HEK293 (cell line): ENCODE results near the gene RDH5.
A peak's percentile ranks its signal among the peaks of the same experiment; 100 is the strongest.

Experiments used
- CTCF ChIA-PET: fragments of 350-600 bp; formaldehyde crosslinking; extraction: SDS; loops from one replicate; lab custom pipeline; 2021; ENCODE audit warnings: antibody characterized with exemption; lab: Yijun Ruan, JAX
- POLR2A ChIA-PET: fragments of 300-600 bp; formaldehyde crosslinking; extraction: SDS; loops from one replicate; lab custom pipeline; 2020; ENCODE audit warnings: antibody characterized with exemption, inconsistent platforms; lab: Yijun Ruan, JAX
- H3K27ac ChIP-seq: fragments of 200-500 bp; sonication (Bioruptor generic); 2 replicates; pipeline ENCODE4 v1.5.1; 2014; ENCODE audit warnings: low read depth, low read length, control low read depth, inconsistent platforms; ENCODE audit errors: extremely low read depth
- H3K36me3 ChIP-seq, 2 experiments: fragments of 200-500 bp in 1 of 2; sonication (Bioruptor generic) in 1 of 2; 1 replicate in 1 of 2; 2 replicates in 1 of 2; pipeline ENCODE4 v1.5.1; 2014 to 2017; ENCODE audit warnings: inconsistent platforms in 2 of 2, low read length in 2 of 2; ENCODE audit not compliant: control insufficient read depth in 2 of 2, insufficient read depth in 1 of 2
- H3K4me1 ChIP-seq: fragments of 200-500 bp; sonication (Bioruptor generic); 2 replicates; pipeline ENCODE4 v1.5.1; 2014; ENCODE audit warnings: mild to moderate bottlenecking, low read length, inconsistent platforms; ENCODE audit not compliant: control insufficient read depth, insufficient read depth
- H3K4me3 ChIP-seq: 2 replicates; pipeline ENCODE4 v1.5.1; 2011; ENCODE audit warnings: low read depth, mild to moderate bottlenecking, control low read depth, low read length, moderate library complexity
- H3K9me3 ChIP-seq: fragments of 200-500 bp; sonication (Bioruptor generic); 2 replicates; pipeline ENCODE4 v1.5.1; 2014; ENCODE audit warnings: low read depth, low read length, inconsistent platforms; ENCODE audit not compliant: control insufficient read depth, insufficient read depth
- EGR2 ChIP-seq: fragments of 450-650 bp; formaldehyde crosslinking; IDR thresholded peaks from 2 replicates; pipeline ENCODE4 v1.5.1; 2016; ENCODE audit warnings: low read depth, missing biosample characterization, missing genetic modification characterization
- KLF17 ChIP-seq: fragments of 450-650 bp; formaldehyde crosslinking; IDR thresholded peaks from 2 replicates; pipeline ENCODE4 v1.5.1; 2016; ENCODE audit warnings: missing biosample characterization, missing genetic modification characterization
- KLF7 ChIP-seq: fragments of 450-650 bp; formaldehyde crosslinking; IDR thresholded peaks from 2 replicates; pipeline ENCODE4 v1.5.1; 2016; ENCODE audit warnings: missing biosample characterization, missing genetic modification characterization, borderline replicate concordance
- KLF9 ChIP-seq: fragments of 450-650 bp; formaldehyde crosslinking; IDR thresholded peaks from 2 replicates; pipeline ENCODE4 v1.5.1; 2016; ENCODE audit warnings: missing biosample characterization, missing genetic modification characterization, low read depth
- MZF1 ChIP-seq: fragments of 450-650 bp; formaldehyde crosslinking; IDR thresholded peaks from 2 replicates; pipeline ENCODE4 v1.5.1; 2017; ENCODE audit warnings: missing biosample characterization, missing genetic modification characterization, borderline replicate concordance
- SP2 ChIP-seq: fragments of 450-650 bp; formaldehyde crosslinking; IDR thresholded peaks from 2 replicates; pipeline ENCODE4 v1.5.1; 2016; ENCODE audit warnings: missing biosample characterization, missing genetic modification characterization
- SP3 ChIP-seq: fragments of 450-650 bp; formaldehyde crosslinking; IDR thresholded peaks from 2 replicates; pipeline ENCODE4 v1.5.1; 2016; ENCODE audit warnings: missing biosample characterization, missing genetic modification characterization
- SP7 ChIP-seq: fragments of 450-650 bp; formaldehyde crosslinking; IDR thresholded peaks from 2 replicates; pipeline ENCODE4 v1.5.1; 2016; ENCODE audit warnings: missing biosample characterization, missing genetic modification characterization
- YY1 ChIP-seq: fragments of 450-650 bp; formaldehyde crosslinking; IDR thresholded peaks from 2 replicates; pipeline ENCODE4 v1.5.1; 2018; ENCODE audit warnings: missing biosample characterization, missing genetic modification characterization
- YY2 ChIP-seq: fragments of 450-650 bp; formaldehyde crosslinking; IDR thresholded peaks from 2 replicates; pipeline ENCODE4 v1.5.1; 2016; ENCODE audit warnings: missing biosample characterization, missing genetic modification characterization
- ZBTB17 ChIP-seq: fragments of 450-650 bp; formaldehyde crosslinking; IDR thresholded peaks from 2 replicates; pipeline ENCODE4 v1.5.1; 2016; ENCODE audit warnings: missing biosample characterization, missing genetic modification characterization
- ZBTB20 ChIP-seq: fragments of 450-650 bp; formaldehyde crosslinking; IDR thresholded peaks from 2 replicates; pipeline ENCODE4 v1.5.1; 2016; ENCODE audit warnings: missing biosample characterization, missing genetic modification characterization
- ZBTB26 ChIP-seq: fragments of 450-650 bp; formaldehyde crosslinking; optimal IDR thresholded peaks from 2 replicates; pipeline ENCODE3; 2016; ENCODE audit warnings: missing biosample characterization, mild to moderate bottlenecking, missing genetic modification characterization
- ZFHX2 ChIP-seq: fragments of 450-650 bp; formaldehyde crosslinking; conservative IDR thresholded peaks from 2 replicates; pipeline ENCODE4 v1.5.1; 2016; ENCODE audit warnings: missing biosample characterization, missing genetic modification characterization
- ZIC2 ChIP-seq: fragments of 450-650 bp; formaldehyde crosslinking; IDR thresholded peaks from 2 replicates; pipeline ENCODE4 v1.5.1; 2016; ENCODE audit warnings: missing biosample characterization, missing genetic modification characterization
- ZNF121 ChIP-seq: fragments of 450-650 bp; formaldehyde crosslinking; IDR thresholded peaks from 2 replicates; pipeline ENCODE4 v1.5.1; 2016; ENCODE audit warnings: missing biosample characterization, missing genetic modification characterization
- ZNF138 ChIP-seq: fragments of 450-650 bp; formaldehyde crosslinking; IDR thresholded peaks from 2 replicates; pipeline ENCODE4 v1.5.1; 2016; ENCODE audit warnings: missing biosample characterization, missing genetic modification characterization, borderline replicate concordance
- ZNF19 ChIP-seq: fragments of 450-650 bp; formaldehyde crosslinking; IDR thresholded peaks from 2 replicates; pipeline ENCODE4; 2016; ENCODE audit warnings: missing biosample characterization, missing genetic modification characterization, low read depth
- ZNF324 ChIP-seq: fragments of 450-650 bp; formaldehyde crosslinking; IDR thresholded peaks from 2 replicates; pipeline ENCODE4 v1.5.1; 2016; ENCODE audit warnings: missing biosample characterization, missing genetic modification characterization
- ZNF335 ChIP-seq: fragments of 450-650 bp; formaldehyde crosslinking; conservative IDR thresholded peaks from 2 replicates; pipeline ENCODE4 v1.5.1; 2016; ENCODE audit warnings: missing biosample characterization, missing genetic modification characterization
- ZNF341 ChIP-seq: fragments of 450-650 bp; formaldehyde crosslinking; IDR thresholded peaks from 2 replicates; pipeline ENCODE4; 2016; ENCODE audit warnings: low read depth, missing biosample characterization, missing genetic modification characterization
- ZNF366 ChIP-seq: fragments of 450-650 bp; formaldehyde crosslinking; conservative IDR thresholded peaks from 2 replicates; pipeline ENCODE4 v1.5.1; 2016; ENCODE audit warnings: missing biosample characterization, missing genetic modification characterization
- ZNF423 ChIP-seq: fragments of 450-650 bp; formaldehyde crosslinking; IDR thresholded peaks from 2 replicates; pipeline ENCODE4 v1.5.1; 2016; ENCODE audit warnings: missing biosample characterization, missing genetic modification characterization
- ZNF501 ChIP-seq: fragments of 450-650 bp; formaldehyde crosslinking; IDR thresholded peaks from 2 replicates; pipeline ENCODE4 v1.5.1; 2016; ENCODE audit warnings: missing biosample characterization, missing genetic modification characterization
- ZNF561 ChIP-seq: fragments of 450-650 bp; IDR thresholded peaks from 2 replicates; pipeline ENCODE4 v1.5.1; 2018; ENCODE audit warnings: missing biosample characterization, missing genetic modification characterization, borderline replicate concordance
- ZNF596 ChIP-seq: fragments of 450-650 bp; IDR thresholded peaks from 2 replicates; pipeline ENCODE4 v1.5.0; 2018; ENCODE audit warnings: missing biosample characterization, mild to moderate bottlenecking, missing genetic modification characterization, moderate library complexity
- ZNF600 ChIP-seq: fragments of 450-650 bp; formaldehyde crosslinking; IDR thresholded peaks from 2 replicates; pipeline ENCODE4 v1.5.1; 2016; ENCODE audit warnings: missing biosample characterization, missing genetic modification characterization
- ZNF654 ChIP-seq: fragments of 450-650 bp; formaldehyde crosslinking; IDR thresholded peaks from 2 replicates; pipeline ENCODE4 v1.5.1; 2016; ENCODE audit warnings: low read depth, missing biosample characterization, missing genetic modification characterization
- ZNF670 ChIP-seq: fragments of 450-650 bp; formaldehyde crosslinking; IDR thresholded peaks from 2 replicates; pipeline ENCODE4 v1.5.1; 2016; ENCODE audit warnings: missing biosample characterization, missing genetic modification characterization, low read depth
- ZNF692 ChIP-seq: fragments of 450-650 bp; formaldehyde crosslinking; IDR thresholded peaks from 2 replicates; pipeline ENCODE4 v1.5.1; 2016; ENCODE audit warnings: missing biosample characterization, missing genetic modification characterization

RDH5 gene

GRCh38 chr12:55737581-55738122 is 17.5 kb downstream of the RDH5 start:
- peak; percentile 94 for TF ChIP-seq SP7 (tag by site-specific recombination)
- TF ChIP-seq ZNF692 (tag by site-specific recombination), result peak; percentile 6; the same call in 1 of the 2 replicates
- TF ChIP-seq KLF17 (tag by site-specific recombination), result no peak
- no peak for TF ChIP-seq YY1 (tag by site-specific recombination)
- peak; percentile 95 for TF ChIP-seq ZNF341 (tag by site-specific recombination)
- Histone ChIP-seq H3K36me3 (no peaks in the 10 kb centered on the region), H3K27ac (peak overlapping the region; percentile 43), H3K4me3 (no peak overlapping the region), H3K4me1 (peaks cover 10% of the 10 kb centered on the region; the same call in 1 of the 2 replicates), H3K9me3 (no peaks in the 10 kb centered on the region)
- ChIA-PET POLR2A (interaction anchor here (1.0 to 3.4 kb wide), 12 partner anchors 8 to 367 kb away, joined by 3 to 24 read pairs (median 4); partner anchors contain the start of genes CD63, ORMDL2, PA2G4 and PYM1), CTCF (interaction anchor here (0.5 to 6.8 kb wide), 63 partner anchors 8 to 899 kb away, joined by 3 to 127 read pairs (median 5); partner anchors contain the start of genes BLOC1S1, CD63, ITGA7 and ORMDL2)

GRCh38 chr12:55738123-55739024 is 18.2 kb downstream of the RDH5 start:
- H3K27ac ChIP-seq, result peak overlapping the region; percentile 43; the same call in 1 of the 2 replicates
- H3K9me3 ChIP-seq, result no peaks in the 10 kb centered on the region
- H3K4me3 ChIP-seq, result peak overlapping the region; percentile 43
- ChIA-PET CTCF (interaction anchor here (0.6 to 6.8 kb wide), 72 partner anchors 8 to 1021 kb away, joined by 3 to 127 read pairs (median 5); partner anchors contain the start of genes BLOC1S1, CD63, DNAJC14 and ORMDL2), POLR2A (interaction anchor here (1.0 to 3.4 kb wide), 15 partner anchors 9 to 379 kb away, joined by 3 to 24 read pairs (median 4); partner anchors contain the start of genes CD63, DNAJC14, ORMDL2 and PA2G4)
- H3K4me1 ChIP-seq, result peaks cover 11% of the 10 kb centered on the region; the same call in 1 of the 2 replicates
- H3K36me3 ChIP-seq, result no peaks in the 10 kb centered on the region
- TF ChIP-seq ZIC2 (no peak), ZNF600 (tag by site-specific recombination) (peak; percentile 97), YY1 (tag by site-specific recombination) (0 out of 2 replicates have a peak, but pooled peaks have one; percentile 72), KLF9 (tag by site-specific recombination) (peak; percentile 68; the same call in 1 of the 2 replicates), ZNF324 (tag by site-specific recombination) (no peak), ZBTB26 (no peak), ZNF561 (tag by site-specific recombination) (no peak), ZNF366 (peak; percentile 68), SP3 (tag by site-specific recombination) (peak; percentile 62), YY2 (tag by site-specific recombination) (peak; percentile 47; the same call in 1 of the 2 replicates), ZNF335 (peak; percentile 47), ZBTB17 (tag by site-specific recombination) (peak; percentile 97), ZNF596 (peak; percentile 22; the same call in 1 of the 2 replicates), KLF7 (no peak), ZNF121 (tag by site-specific recombination) (no peak), ZNF501 (tag by site-specific recombination) (peak; percentile 24; the same call in 1 of the 2 replicates), ZNF654 (tag by site-specific recombination) (peak; percentile 99), EGR2 (no peak), ZNF341 (tag by site-specific recombination) (peak; percentile 91), ZBTB20 (peak; percentile 92), ZFHX2 (0 out of 2 replicates have a peak, but pooled peaks have one; percentile 31), ZNF138 (no peak), ZNF19 (no peak), ZNF670 (tag by site-specific recombination) (no peak), ZNF423 (tag by site-specific recombination) (no peak), MZF1 (tag by site-specific recombination) (peak; percentile 46; the same call in 1 of the 2 replicates), SP2 (peak; percentile 72)
